ENCODE measurements around the gene RTEL1. TPM values are rescaled to one million over a fixed set of nuclear protein-coding genes. Genes with fewer than 3 reads are reported as not detected.
"Not testable (repeated sequence)": the region's sequence is repeated elsewhere in the genome, so short reads cannot be mapped to it uniquely, and the experiment has no call there.

RTEL1 gene
- total RNA-seq, 2 donors from 2014 or later: 25.7 to 34.9 TPM

DNA sequence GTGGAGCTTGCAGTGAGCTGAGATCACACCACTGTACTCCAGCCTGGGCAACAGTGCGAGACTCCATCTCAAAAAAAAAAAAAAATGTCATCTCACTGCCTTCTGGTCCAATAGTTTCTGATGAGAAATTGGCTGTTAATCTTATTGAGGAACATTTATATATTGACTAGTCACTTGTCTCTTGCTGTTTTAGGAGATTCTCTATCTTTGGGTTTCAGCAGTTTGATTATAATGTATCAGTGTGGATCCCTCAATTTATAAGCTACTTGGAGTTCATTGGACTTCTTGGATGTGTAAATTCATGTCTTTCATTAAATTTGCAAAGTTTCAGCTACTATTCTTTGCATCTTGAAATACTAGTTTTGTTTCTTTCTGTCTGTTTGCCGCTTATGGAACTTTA lies 60.9 kb downstream of the RTEL1 start:
- Histone ChIP-seq H3K4me3 (no peak overlapping the region), H3K4me1 (no peaks in the 10 kb centered on the region), H3K9ac (ENCODE audit: low read depth in 2 of 2, low read length in 2 of 2) (no peak overlapping the region), H3K27ac (no peak overlapping the region), H3K36me3 (no peaks in the 10 kb centered on the region), H3K27me3 (no peaks in the 10 kb centered on the region), H3K9me3 (no peaks in the 10 kb centered on the region)
- intact Hi-C loops (cut with DNase I): no loop called here
- no peak for DNase-seq
- TF ChIP-seq, protein P1, sequence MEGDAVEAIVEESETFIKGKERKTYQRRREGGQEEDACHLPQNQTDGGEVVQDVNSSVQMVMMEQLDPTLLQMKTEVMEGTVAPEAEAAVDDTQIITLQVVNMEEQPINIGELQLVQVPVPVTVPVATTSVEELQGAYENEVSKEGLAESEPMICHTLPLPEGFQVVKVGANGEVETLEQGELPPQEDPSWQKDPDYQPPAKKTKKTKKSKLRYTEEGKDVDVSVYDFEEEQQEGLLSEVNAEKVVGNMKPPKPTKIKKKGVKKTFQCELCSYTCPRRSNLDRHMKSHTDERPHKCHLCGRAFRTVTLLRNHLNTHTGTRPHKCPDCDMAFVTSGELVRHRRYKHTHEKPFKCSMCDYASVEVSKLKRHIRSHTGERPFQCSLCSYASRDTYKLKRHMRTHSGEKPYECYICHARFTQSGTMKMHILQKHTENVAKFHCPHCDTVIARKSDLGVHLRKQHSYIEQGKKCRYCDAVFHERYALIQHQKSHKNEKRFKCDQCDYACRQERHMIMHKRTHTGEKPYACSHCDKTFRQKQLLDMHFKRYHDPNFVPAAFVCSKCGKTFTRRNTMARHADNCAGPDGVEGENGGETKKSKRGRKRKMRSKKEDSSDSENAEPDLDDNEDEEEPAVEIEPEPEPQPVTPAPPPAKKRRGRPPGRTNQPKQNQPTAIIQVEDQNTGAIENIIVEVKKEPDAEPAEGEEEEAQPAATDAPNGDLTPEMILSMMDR (IDR thresholded peaks at IDR 0.05): no peak

DNA sequence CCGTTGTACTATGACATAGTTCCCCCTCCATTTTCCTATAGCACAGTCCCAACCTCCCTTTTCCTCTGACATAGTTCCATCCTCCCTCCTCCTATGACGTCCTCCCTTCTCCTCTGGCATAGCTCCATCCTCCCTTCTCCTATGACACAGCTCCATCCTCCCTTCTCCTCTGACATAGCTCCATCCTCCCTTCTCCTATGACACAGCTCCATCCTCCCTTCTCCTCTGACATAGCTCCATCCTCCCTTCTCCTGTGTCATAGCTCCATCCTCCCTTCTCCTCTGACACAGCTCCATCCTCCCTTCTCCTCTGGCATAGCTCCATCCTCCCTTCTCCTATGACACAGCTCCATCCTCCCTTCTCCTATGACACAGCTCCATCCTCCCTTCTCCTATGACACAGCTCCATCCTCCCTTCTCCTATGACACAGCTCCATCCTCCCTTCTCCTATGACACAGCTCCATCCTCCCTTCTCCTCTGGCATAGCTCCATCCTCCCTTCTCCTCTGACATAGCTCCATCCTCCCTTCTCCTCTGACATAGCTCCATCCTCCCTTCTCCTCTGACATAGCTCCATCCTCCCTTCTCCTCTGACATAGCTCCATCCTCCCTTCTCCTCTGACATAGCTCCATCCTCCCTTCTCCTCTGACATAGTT lies 65.0 kb downstream of the RTEL1 start:
- H3K27ac ChIP-seq; H3K27me3 ChIP-seq; H3K9ac ChIP-seq (ENCODE audit: low read depth in 2 of 2, low read length in 2 of 2); DNase-seq; H3K4me1 ChIP-seq; H3K36me3 ChIP-seq; intact Hi-C loops (cut with DNase I); H3K4me3 ChIP-seq; H3K9me3 ChIP-seq: not testable (repeated sequence)

DNA sequence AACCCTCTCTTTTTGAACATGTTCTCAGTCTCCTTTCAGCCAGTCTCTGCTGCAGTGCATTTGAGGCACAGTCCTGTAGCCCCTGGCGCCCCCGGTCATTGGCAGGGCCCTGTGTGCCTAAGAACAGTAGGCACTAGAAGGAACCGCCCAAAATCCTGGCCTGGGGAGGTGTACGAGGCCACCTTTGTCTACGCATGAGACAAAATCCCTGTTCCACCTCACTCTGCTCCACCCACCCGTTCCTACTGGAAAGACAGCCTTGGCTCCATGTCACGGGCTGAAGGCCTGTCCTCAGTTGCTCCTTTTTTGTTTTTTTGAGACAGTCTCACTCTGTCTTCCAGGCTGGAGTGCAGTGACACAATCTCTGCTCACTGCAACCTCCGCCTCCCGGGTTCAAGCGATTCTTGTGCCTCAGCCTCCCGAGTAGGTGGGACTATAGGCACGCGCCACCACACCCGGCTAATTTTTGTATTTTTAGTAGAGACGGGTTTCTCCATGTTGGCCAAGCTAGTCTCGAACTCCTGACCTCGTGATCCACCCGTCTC lies 72.1 kb downstream of the RTEL1 start:
- H3K36me3 ChIP-seq; intact Hi-C loops (cut with DNase I); DNase-seq; H3K4me3 ChIP-seq; H3K27me3 ChIP-seq; H3K9me3 ChIP-seq; H3K4me1 ChIP-seq; H3K9ac ChIP-seq (ENCODE audit: low read depth in 2 of 2, low read length in 2 of 2); H3K27ac ChIP-seq: not testable (repeated sequence)

DNA sequence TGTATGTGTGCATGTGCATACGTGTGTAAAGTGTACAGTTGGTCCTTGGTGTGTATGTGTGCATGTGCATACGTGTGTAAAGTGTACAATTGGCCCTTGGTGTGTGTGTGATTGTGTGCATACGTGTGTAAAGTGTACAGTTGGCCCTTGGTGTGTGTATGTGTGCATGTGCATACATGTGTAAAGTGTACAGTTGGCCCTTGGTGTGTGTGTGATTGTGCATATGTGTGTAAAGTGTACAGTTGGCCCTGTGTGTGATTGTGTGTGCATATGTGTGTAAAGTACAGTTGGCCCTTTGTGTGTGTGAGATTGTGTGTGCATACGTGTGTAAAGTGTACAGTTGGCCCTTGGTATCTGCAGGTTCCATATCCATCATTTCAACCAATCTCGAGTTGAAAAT lies 73.3 kb downstream of the RTEL1 start:
- Histone ChIP-seq H3K27me3 (no peaks in the 10 kb centered on the region), H3K27ac (no peak overlapping the region), H3K4me3 (no peak overlapping the region), H3K36me3 (peaks cover 7% of the 10 kb centered on the region), H3K9ac (ENCODE audit: low read depth in 2 of 2, low read length in 2 of 2) (no peak overlapping the region), H3K9me3 (no peaks in the 10 kb centered on the region), H3K4me1 (no peaks in the 10 kb centered on the region)
- TF ChIP-seq, protein P1 (IDR thresholded peaks at IDR 0.05): no peak
- no peak for DNase-seq
- intact Hi-C loops (cut with DNase I): no loop called here

DNA sequence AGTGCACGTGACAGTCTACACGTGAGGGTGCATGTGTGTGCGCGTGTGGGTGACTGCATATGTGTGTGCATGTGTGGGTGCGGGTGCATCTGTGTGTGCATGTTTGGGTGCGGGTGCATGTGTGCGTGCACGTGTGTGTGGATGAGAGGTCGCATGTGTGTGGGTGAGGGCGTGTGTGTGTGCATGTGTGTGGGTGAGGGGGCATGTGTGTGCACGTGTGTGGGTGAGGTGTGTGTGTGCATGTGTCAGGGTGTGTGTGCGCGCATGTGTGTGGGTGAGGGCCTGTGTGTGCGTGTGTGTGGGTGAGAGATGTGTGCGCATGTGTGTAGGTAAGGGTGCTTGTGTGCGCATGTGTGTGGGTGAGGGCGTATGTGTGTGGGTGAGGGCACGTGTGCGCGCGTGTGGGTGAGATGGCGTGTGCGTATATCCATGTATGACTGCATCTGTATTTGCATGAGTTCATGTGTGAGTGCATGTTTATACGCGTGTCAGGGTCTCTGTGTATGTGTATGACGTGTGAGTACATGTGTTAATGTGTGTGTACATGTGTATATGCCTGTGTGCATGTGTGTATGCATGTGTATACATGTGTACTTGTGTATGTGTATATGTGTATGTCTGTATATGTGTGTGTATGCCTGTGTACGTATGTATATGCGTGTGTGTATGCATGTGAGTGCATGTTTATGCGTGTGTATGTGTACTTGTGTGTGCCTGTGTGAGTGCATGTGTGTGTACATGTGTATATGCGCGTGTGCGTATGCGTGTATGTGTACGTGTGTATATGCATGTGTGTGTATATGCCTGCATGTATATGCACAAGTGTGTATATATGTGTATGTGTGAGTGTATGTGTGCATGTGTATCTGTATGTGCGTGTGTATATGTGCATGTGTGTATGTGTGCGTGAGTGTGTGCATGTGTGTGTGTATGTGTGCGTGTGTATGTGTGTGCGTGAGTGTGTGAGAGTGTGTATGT lies 74.3 kb downstream of the RTEL1 start:
- H3K9me3 ChIP-seq: no peaks in the 10 kb centered on the region
- peaks cover 6% of the 10 kb centered on the region for H3K4me1 ChIP-seq
- no peaks in the 10 kb centered on the region for H3K27me3 ChIP-seq
- no peak overlapping the region for H3K4me3 ChIP-seq
- no peak overlapping the region for H3K9ac ChIP-seq (ENCODE audit: low read depth in 2 of 2, low read length in 2 of 2)
- no peak overlapping the region for H3K27ac ChIP-seq
- peaks cover 7% of the 10 kb centered on the region for H3K36me3 ChIP-seq
- TF ChIP-seq, protein P1 (IDR thresholded peaks at IDR 0.05): no peak
- intact Hi-C loops (cut with DNase I): no loop called here
- DNase-seq: no peak

DNA sequence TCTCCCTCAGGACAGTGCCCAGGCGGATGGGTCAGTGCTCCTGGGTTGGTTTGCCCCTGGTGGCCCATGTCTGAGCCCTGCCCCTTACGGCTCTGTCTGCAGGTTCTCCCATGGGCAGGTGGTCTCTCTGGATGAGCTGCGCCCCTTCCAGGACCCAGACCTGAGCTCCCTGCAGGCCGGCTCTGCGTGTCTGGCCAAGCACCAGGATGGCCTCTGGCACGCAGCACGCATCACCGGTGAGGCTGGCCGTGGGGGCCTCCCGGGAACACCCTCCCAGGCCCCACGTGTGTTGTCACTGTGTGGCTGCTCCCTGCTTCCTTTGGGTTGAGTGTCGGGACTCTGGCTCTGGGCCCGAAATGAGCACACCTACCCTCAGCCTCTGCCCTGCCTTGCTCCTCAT lies 75.0 kb downstream of the RTEL1 start:
- Histone ChIP-seq H3K9ac (ENCODE audit: low read depth in 2 of 2, low read length in 2 of 2) (no peak overlapping the region), H3K9me3 (no peaks in the 10 kb centered on the region), H3K36me3 (peaks cover 7% of the 10 kb centered on the region), H3K27me3 (no peaks in the 10 kb centered on the region), H3K4me3 (no peak overlapping the region), H3K4me1 (peaks cover 13% of the 10 kb centered on the region), H3K27ac (no peak overlapping the region)
- intact Hi-C loops (cut with DNase I): no loop called here
- DNase-seq: no peak
- TF ChIP-seq, protein P1 (IDR thresholded peaks at IDR 0.05): no peak

All from colonic mucosa (tissue), 4 donors.